Thyroid gland (tissue), 4 donors: Measurements from ENCODE around the gene PDIA2. TPM values are rescaled to one million over a fixed set of nuclear protein-coding genes. Genes with fewer than 3 reads are reported as not detected.

ENCODE experiments used
- DNase-seq, 2 donors: peaks; one replicate each; pipeline ENCODE4 v3.0.0-alpha.2; 2019
- H3K27ac ChIP-seq, 3 donors: fragments of 200-600 bp; sonication (generic); 1 replicate in 2 of 3; 2 replicates in 1 of 3; pipeline ENCODE4 v1.5.1; 2016 to 2019; ENCODE audit warnings: mild to moderate bottlenecking in 1 of 3, moderate library complexity in 1 of 3
- H3K27me3 ChIP-seq: fragments of 200-600 bp; sonication (generic); one replicate; pipeline ENCODE4 v1.5.1; 2019
- H3K36me3 ChIP-seq, 2 donors: fragments of 200-600 bp; sonication (generic); one replicate each; pipeline ENCODE4 v1.5.1; 2016 to 2019
- H3K4me1 ChIP-seq, 2 donors: fragments of 200-600 bp; sonication (generic); one replicate each; pipeline ENCODE4 v1.5.1; 2017 to 2019
- H3K4me3 ChIP-seq, 3 donors: fragments of 200-600 bp; sonication (generic); replicated peaks in 1 of 3; 1 replicate in 2 of 3; 2 replicates in 1 of 3; pipeline ENCODE4 v1.5.1; 2016; ENCODE audit warnings: mild to moderate bottlenecking in 1 of 3
- H3K9me3 ChIP-seq: fragments of 200-600 bp; sonication (generic); one replicate; pipeline ENCODE4 v1.5.1; 2017
- CTCF ChIP-seq, 6 experiments: fragments of 200-600 bp in 3 of 6; fragments of 450-650 bp in 3 of 6; sonication (generic) in 3 of 6; IDR thresholded peaks; one replicate each; pipeline ENCODE4 v1.5.1; 2016 to 2019; ENCODE audit warnings: antibody characterized with exemption in 6 of 6, mild to moderate bottlenecking in 2 of 6, inconsistent platforms in 1 of 6, moderate library complexity in 1 of 6
- POLR2A ChIP-seq, 2 donors: fragments of 450-650 bp; IDR thresholded peaks; one replicate each; pipeline ENCODE4 v1.6.1; 2017; ENCODE audit warnings: antibody characterized with exemption in 2 of 2, mild to moderate bottlenecking in 2 of 2, moderate library complexity in 1 of 2
- WGBS, 2 donors: methylation state at CpG; one replicate each; pipeline ENCODE4 v1.1.5; 2017; 5-methylcytosine and 5-hydroxymethylcytosine counted together
- intact Hi-C: fragments of 100-400 bp; cut with DNase I; formaldehyde crosslinking; loops from one replicate; pipeline ENCODE4 v1.15.1; 2023
- total RNA-seq, 4 donors: library from RNA; depleted of rRNA; stranded (reverse); fragments of >200 nt; gene quantifications; one replicate each; pipeline ENCODE4 v1.2.3, GENCODE V29; 2016

PDIA2 gene
- total RNA-seq, 4 donors from 2014 or later = 0.81 TPM; not detected in 3

DNA sequence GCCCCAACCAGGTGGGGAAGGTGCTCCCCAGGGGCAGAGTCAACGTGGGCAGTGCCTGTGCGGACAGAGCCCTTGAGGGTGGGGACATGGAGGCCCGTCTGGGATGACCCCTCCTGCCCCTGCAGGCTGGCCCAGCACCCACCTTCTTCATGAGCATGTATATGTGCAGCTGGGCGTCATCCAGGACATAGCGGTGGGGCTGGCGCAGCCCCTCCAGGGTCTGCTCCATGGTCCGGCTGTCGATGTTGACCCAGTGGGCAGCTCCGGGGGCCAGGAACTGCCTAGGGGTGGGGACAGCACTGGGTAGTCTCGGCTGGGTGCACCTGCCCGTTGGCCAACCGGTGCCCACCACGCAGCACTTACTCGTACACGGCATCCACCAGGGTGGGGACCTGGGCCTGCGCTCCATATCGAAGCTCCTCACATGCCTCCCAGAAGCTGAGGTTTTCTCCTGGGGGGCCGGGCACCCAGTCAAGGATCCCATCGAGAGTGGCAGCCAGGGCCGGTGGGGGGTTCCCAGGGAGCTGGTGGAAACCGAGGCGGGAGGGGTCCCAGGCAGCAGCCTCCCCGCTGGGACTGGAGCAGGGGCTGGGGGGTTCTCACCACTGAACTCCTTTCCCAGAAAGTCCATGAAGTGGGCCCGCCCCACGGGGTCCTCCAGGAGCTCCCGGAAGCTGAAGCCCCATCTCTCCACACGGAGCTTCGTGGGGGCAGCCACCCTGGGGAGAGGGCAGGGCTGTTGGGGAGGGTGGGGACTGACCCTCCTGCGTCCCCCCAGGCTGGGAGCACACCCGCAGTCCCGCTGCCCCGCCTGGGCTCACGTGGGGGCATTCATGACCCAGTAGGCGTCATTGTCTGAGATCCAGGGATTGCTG is 12.3 kb upstream of the PDIA2 start:
- peaks cover 5 to 8% of the 10 kb centered on the region in 2 donors for H3K4me1 ChIP-seq
- DNase-seq = no peak
- H3K36me3 ChIP-seq = no peaks in the 10 kb centered on the region
- H3K27ac ChIP-seq = no peak overlapping the region
- 83 to 86% methylated on average over 16 to 17 of the region's 34 CpGs for WGBS, 2 donors
- H3K9me3 ChIP-seq = no peaks in the 10 kb centered on the region
- H3K27me3 ChIP-seq = no peaks in the 10 kb centered on the region
- intact Hi-C loops = no loop called here
- TF ChIP-seq CTCF (IDR thresholded peaks at IDR 0.05) (no peak), POLR2A (IDR thresholded peaks at IDR 0.05) (no peak)
- no peak overlapping the region for H3K4me3 ChIP-seq

DNA sequence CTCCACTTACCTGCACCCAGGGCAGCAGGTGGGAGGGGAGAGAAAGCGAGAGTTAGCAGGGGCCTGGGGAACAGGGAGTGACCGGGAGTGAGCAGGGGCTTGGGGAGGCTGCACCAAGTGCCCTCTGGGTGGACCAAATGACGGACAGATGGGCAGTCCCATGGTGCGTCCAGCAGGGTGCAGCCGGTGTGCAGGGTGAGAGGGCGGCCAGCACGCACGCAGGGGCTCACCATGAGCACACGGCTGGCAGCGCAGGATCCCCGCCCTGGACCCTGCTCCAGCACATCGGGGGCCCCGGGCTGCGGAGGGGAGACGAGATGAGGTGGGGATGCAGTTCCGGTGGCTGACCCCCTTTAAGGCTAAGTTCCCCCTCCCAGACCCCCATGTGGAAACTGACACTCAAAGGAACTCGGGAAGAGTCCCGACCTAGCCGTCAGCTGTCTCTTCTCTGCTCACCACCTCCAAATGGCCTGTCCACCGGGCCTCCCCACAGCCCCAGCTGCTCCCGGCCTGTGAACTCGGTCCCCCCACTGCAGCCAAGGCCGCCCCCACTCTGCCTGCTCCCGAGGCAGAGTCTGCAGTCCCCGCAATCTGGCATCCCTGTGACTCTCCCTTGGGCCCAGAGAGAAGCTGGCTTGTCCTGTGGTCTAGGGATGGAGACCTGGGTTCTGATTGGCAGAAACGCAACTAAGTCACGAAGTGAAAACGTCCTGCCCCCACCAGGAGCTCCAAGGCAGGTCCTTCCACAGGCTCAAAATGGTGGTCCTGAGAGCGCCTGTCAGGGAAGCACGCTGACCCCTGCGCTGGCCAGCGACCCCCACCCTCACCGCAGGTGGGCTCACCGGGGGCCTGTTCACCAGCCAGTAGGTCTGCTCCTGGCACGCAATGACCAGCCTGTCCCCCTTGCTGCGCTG is 10.1 kb upstream of the PDIA2 start:
- WGBS, 2 donors = 72 to 80% methylated on average over 17 to 20 of the region's 36 CpGs
- no peaks in the 10 kb centered on the region for H3K9me3 ChIP-seq
- TF ChIP-seq POLR2A (IDR thresholded peaks at IDR 0.05) = no peak
- no peak for TF ChIP-seq CTCF (IDR thresholded peaks at IDR 0.05)
- no peak overlapping the region for H3K27ac ChIP-seq
- peaks cover 5 to 8% of the 10 kb centered on the region in 2 donors for H3K4me1 ChIP-seq
- no peaks in the 10 kb centered on the region for H3K36me3 ChIP-seq
- H3K4me3 ChIP-seq = no peak overlapping the region
- no peak for DNase-seq
- H3K27me3 ChIP-seq = no peaks in the 10 kb centered on the region
- intact Hi-C loops = no loop called here

GRCh38 chr16:273547-274421 is 9.2 kb upstream of the PDIA2 start:
- peaks cover 5 to 8% of the 10 kb centered on the region in 2 donors for H3K4me1 ChIP-seq
- H3K27ac ChIP-seq = no peak overlapping the region
- 80 to 93% methylated on average over 3 to 19 of the region's 30 CpGs for WGBS, 2 donors
- no peak for TF ChIP-seq CTCF (IDR thresholded peaks at IDR 0.05)
- TF ChIP-seq POLR2A (IDR thresholded peaks at IDR 0.05) = no peak
- H3K27me3 ChIP-seq = no peaks in the 10 kb centered on the region
- no peak overlapping the region for H3K4me3 ChIP-seq
- H3K36me3 ChIP-seq = no peaks in the 10 kb centered on the region
- no peak for DNase-seq
- H3K9me3 ChIP-seq = no peaks in the 10 kb centered on the region
- intact Hi-C loops = no loop called here

- intact Hi-C loops = no loop called here
- Histone ChIP-seq H3K27ac (no peak overlapping the region), H3K27me3 (no peaks in the 10 kb centered on the region), H3K4me1 (peaks cover 5 to 8% of the 10 kb centered on the region in 2 donors), H3K4me3 (no peak overlapping the region), H3K36me3 (no peaks in the 10 kb centered on the region), H3K9me3 (no peaks in the 10 kb centered on the region)
- no peak for DNase-seq
- no peak for TF ChIP-seq POLR2A (IDR thresholded peaks at IDR 0.05)
- no peak for TF ChIP-seq CTCF (IDR thresholded peaks at IDR 0.05)
- WGBS, 2 donors = 0% methylated on average over 15 of the region's 58 CpGs; no CpG with 5 or more reads in 1 of the 2 donors
Measured at GRCh38 chr16:275041-275641, 7.8 kb upstream of the PDIA2 start.
